RWPE1 (cell line): ENCODE results near the gene VGLL1.
A peak's percentile ranks its signal among the peaks of the same experiment; 100 is the strongest.

Source experiments
- CTCF ChIA-PET: fragments of 350-600 bp; sonication (Branson Sonifier 250); formaldehyde crosslinking; extraction: SDS; loops from one replicate; lab custom pipeline; 2021; lab: Yijun Ruan, JAX
- POLR2A ChIA-PET: fragments of 400-600 bp; formaldehyde crosslinking; extraction: SDS; loops from one replicate; lab custom pipeline; 2020; ENCODE audit warnings: antibody characterized with exemption; ENCODE audit not compliant: low non-redundant PET; lab: Yijun Ruan, JAX
- DNase-seq: peaks from one replicate; pipeline ENCODE4 v3.0.0; 2012; ENCODE audit warnings: low spot score
- H3K27ac ChIP-seq: fragments of 450-650 bp; 2 replicates; pipeline ENCODE4 v1.5.1; 2017
- TF ChIP-seq, protein P1 (sequence below): fragments of 450-650 bp; conservative IDR thresholded peaks from 2 replicates; pipeline ENCODE4 v1.5.1; 2017; ENCODE audit warnings: low read depth, mild to moderate bottlenecking

Gene VGLL1

DNA sequence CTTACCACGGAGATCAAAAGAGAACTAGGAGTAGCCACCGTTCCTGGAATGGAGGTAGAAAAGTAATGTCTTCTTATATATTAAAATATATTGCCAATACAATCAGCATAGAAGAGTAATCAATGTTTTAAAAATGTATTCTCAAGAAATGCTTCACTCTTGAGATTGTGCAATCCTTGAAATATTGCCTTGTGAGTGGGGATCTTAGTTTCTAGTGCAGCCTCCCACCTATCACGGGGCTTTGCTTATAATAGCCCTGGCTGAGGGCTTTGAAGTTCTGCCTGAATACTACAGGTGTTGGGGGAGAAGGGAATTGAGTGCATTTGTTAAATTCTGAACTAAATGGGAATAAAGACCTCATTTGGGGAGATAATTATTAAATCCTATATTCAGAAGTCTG, 55.5 kb downstream of the VGLL1 start:
- DNase-seq: no peak
- POLR2A ChIA-PET: no interaction called here
- TF ChIP-seq, protein P1, sequence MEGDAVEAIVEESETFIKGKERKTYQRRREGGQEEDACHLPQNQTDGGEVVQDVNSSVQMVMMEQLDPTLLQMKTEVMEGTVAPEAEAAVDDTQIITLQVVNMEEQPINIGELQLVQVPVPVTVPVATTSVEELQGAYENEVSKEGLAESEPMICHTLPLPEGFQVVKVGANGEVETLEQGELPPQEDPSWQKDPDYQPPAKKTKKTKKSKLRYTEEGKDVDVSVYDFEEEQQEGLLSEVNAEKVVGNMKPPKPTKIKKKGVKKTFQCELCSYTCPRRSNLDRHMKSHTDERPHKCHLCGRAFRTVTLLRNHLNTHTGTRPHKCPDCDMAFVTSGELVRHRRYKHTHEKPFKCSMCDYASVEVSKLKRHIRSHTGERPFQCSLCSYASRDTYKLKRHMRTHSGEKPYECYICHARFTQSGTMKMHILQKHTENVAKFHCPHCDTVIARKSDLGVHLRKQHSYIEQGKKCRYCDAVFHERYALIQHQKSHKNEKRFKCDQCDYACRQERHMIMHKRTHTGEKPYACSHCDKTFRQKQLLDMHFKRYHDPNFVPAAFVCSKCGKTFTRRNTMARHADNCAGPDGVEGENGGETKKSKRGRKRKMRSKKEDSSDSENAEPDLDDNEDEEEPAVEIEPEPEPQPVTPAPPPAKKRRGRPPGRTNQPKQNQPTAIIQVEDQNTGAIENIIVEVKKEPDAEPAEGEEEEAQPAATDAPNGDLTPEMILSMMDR: no peak
- H3K27ac ChIP-seq: no peak overlapping the region
- CTCF ChIA-PET: no interaction called here

DNA sequence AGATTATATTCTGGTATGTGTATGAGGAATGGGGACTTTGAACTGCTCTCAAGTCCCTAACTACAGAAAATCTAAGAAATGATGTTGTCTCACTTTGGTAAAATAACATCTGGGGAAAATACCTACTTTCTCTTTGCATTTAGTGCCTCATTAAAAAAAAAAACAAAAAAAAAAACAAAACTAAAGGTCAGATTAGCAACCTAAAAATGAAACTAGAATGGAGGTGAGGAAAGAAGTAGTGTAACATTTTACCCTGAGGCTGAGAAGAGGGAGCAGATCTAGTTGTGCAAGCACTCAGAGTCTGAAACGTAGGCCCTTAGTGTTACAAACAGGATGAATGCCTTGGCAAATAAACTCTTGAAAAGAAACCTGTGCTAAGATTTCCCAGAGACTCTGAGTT, 56.0 kb downstream of the VGLL1 start:
- no peak for DNase-seq
- TF ChIP-seq, protein P1: no peak
- CTCF ChIA-PET: no interaction called here
- H3K27ac ChIP-seq: no peak overlapping the region
- POLR2A ChIA-PET: no interaction called here

DNA sequence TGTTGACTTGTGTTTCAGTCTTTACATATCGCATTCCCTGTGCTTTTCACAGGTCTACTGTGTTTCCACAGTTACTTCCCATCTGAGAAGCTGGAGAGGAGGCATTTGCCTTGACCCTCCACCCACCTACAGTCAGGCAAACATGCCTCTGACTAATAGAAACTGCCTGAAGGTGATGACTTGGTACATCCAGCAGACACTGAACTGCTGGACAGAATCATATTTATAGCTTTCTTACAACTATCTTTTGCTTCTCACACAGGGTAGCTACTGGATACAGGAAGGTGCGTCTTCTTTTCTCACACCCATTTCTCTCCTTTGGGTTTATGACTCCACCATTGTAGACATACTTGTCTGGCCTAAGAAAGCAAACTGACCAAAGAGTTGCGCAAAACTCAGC, 58.0 kb downstream of the VGLL1 start:
- TF ChIP-seq, protein P1: no peak
- POLR2A ChIA-PET: no interaction called here
- CTCF ChIA-PET: no interaction called here
- no peak overlapping the region for H3K27ac ChIP-seq
- peak; percentile 45 for DNase-seq

DNA sequence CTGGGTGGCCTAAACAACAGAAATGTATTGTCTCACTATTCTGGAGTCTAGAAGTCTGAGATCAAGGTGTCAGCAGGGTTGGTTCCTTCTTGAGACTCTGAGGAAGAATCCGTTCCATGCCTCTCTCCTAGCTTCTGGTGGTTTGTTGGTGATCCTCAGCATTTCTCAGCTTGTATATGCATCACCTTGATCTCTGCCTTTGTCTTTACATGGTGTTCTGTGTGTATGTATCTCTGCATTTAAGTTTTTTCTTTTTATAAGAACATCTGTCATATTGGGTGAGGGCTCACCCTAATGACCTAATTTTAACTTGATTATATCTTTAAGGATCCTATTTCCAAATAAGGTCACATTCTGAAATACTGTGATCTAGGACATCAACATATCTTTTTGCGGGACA, 65.3 kb downstream of the VGLL1 start:
- no peak for DNase-seq
- ChIA-PET CTCF (no interaction called here), POLR2A (no interaction called here)
- H3K27ac ChIP-seq: no peak overlapping the region
- TF ChIP-seq, protein P1: no peak

DNA sequence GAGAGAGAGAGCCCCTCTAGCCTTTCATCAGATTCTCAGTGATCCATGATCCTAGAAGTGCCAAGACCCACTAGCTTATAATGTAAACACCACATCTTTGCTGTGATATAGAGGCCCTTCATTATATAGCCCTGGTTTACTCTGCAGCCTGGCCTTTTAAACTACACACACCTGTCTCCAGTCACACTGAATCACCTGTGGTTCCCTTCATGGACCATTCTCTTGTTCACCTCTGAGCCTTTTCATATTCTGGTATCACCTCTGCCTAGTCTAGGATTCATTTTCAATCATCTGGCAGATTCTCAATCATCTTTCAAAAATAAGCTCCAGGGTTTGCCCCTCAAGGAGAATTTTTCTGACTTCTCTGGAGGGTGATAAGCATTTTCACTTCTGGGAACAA, 65.9 kb downstream of the VGLL1 start:
- ChIA-PET CTCF (no interaction called here), POLR2A (no interaction called here)
- TF ChIP-seq, protein P1: no peak
- no peak for DNase-seq
- H3K27ac ChIP-seq: no peak overlapping the region

DNA sequence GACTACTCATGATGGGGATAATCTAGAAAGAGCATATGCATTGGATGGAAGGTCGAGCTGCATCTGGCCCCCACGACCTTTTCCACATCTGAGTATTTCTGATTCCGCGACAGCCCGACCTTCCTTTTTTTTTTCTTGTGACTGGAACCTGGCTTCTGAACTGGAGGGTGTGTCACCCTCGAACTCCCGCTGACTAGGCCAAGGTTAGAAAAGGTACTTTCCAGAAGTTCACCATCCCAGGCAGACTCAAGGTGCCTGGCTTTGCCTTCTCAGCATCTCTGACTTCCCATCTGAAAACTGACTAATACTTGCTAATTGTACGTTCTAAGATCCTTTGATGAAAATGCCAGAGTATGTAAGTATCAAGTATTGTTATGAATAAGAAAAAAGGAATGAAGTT, 66.6 kb downstream of the VGLL1 start:
- ChIA-PET POLR2A (no interaction called here), CTCF (no interaction called here)
- TF ChIP-seq, protein P1: no peak
- no peak for DNase-seq
- H3K27ac ChIP-seq: no peak overlapping the region

DNA sequence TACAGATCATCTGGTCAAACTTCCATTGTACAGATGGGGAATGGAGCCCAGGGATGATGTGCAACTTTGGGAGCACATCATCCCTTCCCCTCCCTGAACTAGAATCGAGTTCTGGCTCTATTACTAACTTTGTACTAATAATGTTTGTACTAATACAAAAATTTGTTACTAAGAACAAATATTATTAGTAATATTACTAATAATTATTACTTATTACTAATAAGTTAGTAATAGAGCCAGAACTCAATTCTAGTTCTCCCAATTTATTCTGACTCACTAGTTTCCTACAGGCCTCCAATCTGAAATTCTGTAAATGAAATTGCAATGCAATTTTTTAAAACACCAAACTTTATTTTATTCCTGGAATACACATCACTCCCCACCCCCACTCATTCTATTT, 68.0 kb downstream of the VGLL1 start:
- no peak for DNase-seq
- TF ChIP-seq, protein P1: no peak
- CTCF ChIA-PET: no interaction called here
- POLR2A ChIA-PET: no interaction called here
- no peak overlapping the region for H3K27ac ChIP-seq
